Activated CD4-positive, alpha-beta T cell treated with anti-CD3 and anti-CD28 coated beads for 36 hours (primary cell): ENCODE data around the gene DOCK11. TPM values are rescaled to one million over a fixed set of nuclear protein-coding genes. Genes with fewer than 3 reads are reported as not detected.
"Not testable (repeated sequence)": the region's sequence is repeated elsewhere in the genome, so short reads cannot be mapped to it uniquely, and the experiment has no call there.

ENCODE experiments used
- ATAC-seq: fragments of 200-7000 bp; cut with Tn5 transposase; one replicate; pipeline ENCODE4 v1.10.0; 2021; ENCODE audit warnings: mild to moderate bottlenecking, moderate library complexity
- CTCF ChIA-PET: fragments of 350-600 bp; sonication (Branson Sonifier 250); formaldehyde crosslinking; loops from one replicate; lab custom pipeline; 2021; ENCODE audit warnings: antibody characterized with exemption; lab: Charles Lee
- POLR2A ChIA-PET: fragments of 350-600 bp; sonication (Branson Sonifier 250); formaldehyde crosslinking; loops from one replicate; lab custom pipeline; 2021; ENCODE audit warnings: antibody characterized with exemption, inconsistent platforms; lab: Charles Lee
- DNase-seq: peaks from one replicate; pipeline ENCODE4 v3.0.0-alpha.2; 2020
- H3K27ac Mint-ChIP-seq: one replicate; pipeline ENCODE4 v1.8.0; 2021; ENCODE audit warnings: mixed read lengths
- H3K27me3 Mint-ChIP-seq: one replicate; pipeline ENCODE4 v1.8.0; 2021; ENCODE audit warnings: mixed read lengths
- H3K36me3 Mint-ChIP-seq: one replicate; pipeline ENCODE4 v1.8.0; 2021; ENCODE audit warnings: low read depth, mixed read lengths
- H3K4me1 Mint-ChIP-seq: one replicate; pipeline ENCODE4 v1.8.0; 2021; ENCODE audit warnings: mixed read lengths
- H3K4me3 Mint-ChIP-seq: one replicate; pipeline ENCODE4 v1.8.0; 2021; ENCODE audit warnings: mild to moderate bottlenecking, moderate library complexity, mixed read lengths
- H3K9me3 Mint-ChIP-seq: one replicate; pipeline ENCODE4 v1.8.0; 2021; ENCODE audit warnings: low read depth, mixed read lengths
- intact Hi-C, 2 experiments: fragments of 100-400 bp; cut with DNase I in 1 of 2; cut with micrococcal nuclease in 1 of 2; formaldehyde crosslinking; loops; one replicate each; pipeline versions ENCODE4 v1.14.2 to v1.15.1; 2022 to 2024; cut with DNase I, micrococcal nuclease
- total RNA-seq, 2 experiments: library from RNA; stranded (reverse); gene quantifications; one replicate each; pipeline ENCODE4 v1.2.3, GENCODE V29; 2021

The DOCK11 gene
- total RNA-seq, 2 experiments from 2014 or later: 37.2 to 47.3 TPM

GRCh38 chrX:118571836-118572235 lies 76.2 kb downstream of the DOCK11 start:
- H3K9me3 Mint-ChIP-seq: no peaks in the 10 kb centered on the region
- H3K27ac Mint-ChIP-seq: no peak overlapping the region
- H3K4me3 Mint-ChIP-seq: no peak overlapping the region
- H3K4me1 Mint-ChIP-seq: peaks cover 17% of the 10 kb centered on the region
- DNase-seq (no peak), ATAC-seq (no peak)
- intact Hi-C loops: no loop called here
- H3K36me3 Mint-ChIP-seq: peaks cover 20% of the 10 kb centered on the region
- POLR2A ChIA-PET: no interaction called here
- no peaks in the 10 kb centered on the region for H3K27me3 Mint-ChIP-seq
- CTCF ChIA-PET: no interaction called here

GRCh38 chrX:118574666-118575065 lies 79.1 kb downstream of the DOCK11 start:
- no peaks in the 10 kb centered on the region for H3K9me3 Mint-ChIP-seq
- peaks cover 9% of the 10 kb centered on the region for H3K4me1 Mint-ChIP-seq
- ATAC-seq (no peak), DNase-seq (no peak)
- peaks cover 19% of the 10 kb centered on the region for H3K36me3 Mint-ChIP-seq
- H3K27me3 Mint-ChIP-seq: no peaks in the 10 kb centered on the region
- H3K27ac Mint-ChIP-seq: no peak overlapping the region
- CTCF ChIA-PET: interaction anchor here (1.3 kb wide), 1 partner anchor 27 kb away, joined by 4 read pairs; no protein-coding TSS in a partner anchor
- no peak overlapping the region for H3K4me3 Mint-ChIP-seq
- POLR2A ChIA-PET: no interaction called here
- intact Hi-C loops: no loop called here

GRCh38 chrX:118577041-118577440 lies 81.4 kb downstream of the DOCK11 start:
- H3K27me3 Mint-ChIP-seq: no peaks in the 10 kb centered on the region
- H3K4me3 Mint-ChIP-seq: no peak overlapping the region
- CTCF ChIA-PET: no interaction called here
- H3K36me3 Mint-ChIP-seq: peaks cover 18% of the 10 kb centered on the region
- ATAC-seq (no peak), DNase-seq (no peak)
- no peaks in the 10 kb centered on the region for H3K9me3 Mint-ChIP-seq
- POLR2A ChIA-PET: no interaction called here
- H3K27ac Mint-ChIP-seq: no peak overlapping the region
- no peaks in the 10 kb centered on the region for H3K4me1 Mint-ChIP-seq
- intact Hi-C loops: no loop called here

- CTCF ChIA-PET: no interaction called here
- POLR2A ChIA-PET: interaction anchor here (0.6 kb wide), 1 partner anchor 40 kb away, joined by 3 read pairs; no protein-coding TSS in a partner anchor
Observed at GRCh38 chrX:118579417-118579816, 83.8 kb downstream of the DOCK11 start.

GRCh38 chrX:118582926-118583325 lies 87.3 kb downstream of the DOCK11 start:
- POLR2A ChIA-PET, DNase-seq, H3K27me3 Mint-ChIP-seq, H3K9me3 Mint-ChIP-seq, ATAC-seq, H3K27ac Mint-ChIP-seq, H3K4me3 Mint-ChIP-seq, intact Hi-C loops, CTCF ChIA-PET, H3K4me1 Mint-ChIP-seq: not testable (repeated sequence)
- peaks cover 26% of the 10 kb centered on the region for H3K36me3 Mint-ChIP-seq

More at GRCh38 chrX:118579417-118579816, 83.8 kb downstream of the DOCK11 start:
- Mint-ChIP-seq H3K27ac (no peak overlapping the region), H3K27me3 (no peaks in the 10 kb centered on the region), H3K4me3 (no peak overlapping the region), H3K9me3 (no peaks in the 10 kb centered on the region), H3K36me3 (peaks cover 25% of the 10 kb centered on the region), H3K4me1 (no peaks in the 10 kb centered on the region)
- intact Hi-C loops: no loop called here
- DNase-seq (no peak), ATAC-seq (no peak)

GRCh38 chrX:118583781-118584180 lies 88.2 kb downstream of the DOCK11 start:
- ChIA-PET CTCF (no interaction called here), POLR2A (no interaction called here)
- intact Hi-C loops: no loop called here
- Mint-ChIP-seq H3K36me3 (peaks cover 25% of the 10 kb centered on the region), H3K27ac (no peak overlapping the region), H3K9me3 (no peaks in the 10 kb centered on the region), H3K27me3 (no peaks in the 10 kb centered on the region), H3K4me1 (peaks cover 6% of the 10 kb centered on the region), H3K4me3 (no peak overlapping the region)
- DNase-seq: no peak
- ATAC-seq: no peak

- Mint-ChIP-seq H3K27me3 (no peaks in the 10 kb centered on the region), H3K27ac (no peak overlapping the region), H3K36me3 (peaks cover 24% of the 10 kb centered on the region), H3K4me3 (no peak overlapping the region), H3K4me1 (peaks cover 10% of the 10 kb centered on the region), H3K9me3 (no peaks in the 10 kb centered on the region)
- DNase-seq (no peak), ATAC-seq (no peak)
- CTCF ChIA-PET: no interaction called here
- POLR2A ChIA-PET: no interaction called here
- intact Hi-C loops: no loop called here
Observed at GRCh38 chrX:118585296-118585695, 89.7 kb downstream of the DOCK11 start.

GRCh38 chrX:118586206-118586605 lies 90.6 kb downstream of the DOCK11 start:
- CTCF ChIA-PET, ATAC-seq, H3K27me3 Mint-ChIP-seq, intact Hi-C loops, POLR2A ChIA-PET, DNase-seq, H3K4me3 Mint-ChIP-seq, H3K9me3 Mint-ChIP-seq: not testable (repeated sequence)
- Mint-ChIP-seq H3K27ac (peak overlapping the region; percentile 55), H3K36me3 (peaks cover 23% of the 10 kb centered on the region), H3K4me1 (peaks cover 12% of the 10 kb centered on the region)

GRCh38 chrX:118588715-118589114 lies 93.1 kb downstream of the DOCK11 start:
- Mint-ChIP-seq H3K27ac (no peak overlapping the region), H3K27me3 (no peaks in the 10 kb centered on the region), H3K4me1 (peaks cover 24% of the 10 kb centered on the region), H3K4me3 (no peak overlapping the region), H3K9me3 (no peaks in the 10 kb centered on the region), H3K36me3 (peaks cover 18% of the 10 kb centered on the region)
- intact Hi-C loops: no loop called here
- DNase-seq (no peak), ATAC-seq (no peak)
- CTCF ChIA-PET: interaction anchor here (1.4 to 1.6 kb wide), 2 partner anchors 12 to 13 kb away, joined by 5 to 7 read pairs; no protein-coding TSS in a partner anchor
- POLR2A ChIA-PET: no interaction called here

- H3K4me1 Mint-ChIP-seq: peaks cover 29% of the 10 kb centered on the region
- H3K27me3 Mint-ChIP-seq: no peaks in the 10 kb centered on the region
- peaks cover 22% of the 10 kb centered on the region for H3K36me3 Mint-ChIP-seq
- H3K9me3 Mint-ChIP-seq: no peaks in the 10 kb centered on the region
- H3K27ac Mint-ChIP-seq: no peak overlapping the region
- ChIA-PET CTCF (interaction anchor here (1.2 to 1.4 kb wide), 2 partner anchors 11 to 130 kb away, joined by 3 to 7 read pairs; no protein-coding TSS in a partner anchor), POLR2A (no interaction called here)
- DNase-seq (no peak), ATAC-seq (peak; percentile 53)
- intact Hi-C loops: no loop called here
- no peak overlapping the region for H3K4me3 Mint-ChIP-seq
Observed at GRCh38 chrX:118589227-118589626, 93.6 kb downstream of the DOCK11 start.

GRCh38 chrX:118593407-118593806 lies 97.8 kb downstream of the DOCK11 start:
- Mint-ChIP-seq H3K27me3 (no peaks in the 10 kb centered on the region), H3K4me3 (no peak overlapping the region), H3K27ac (peak overlapping the region; percentile 79), H3K9me3 (no peaks in the 10 kb centered on the region), H3K4me1 (peaks cover 42% of the 10 kb centered on the region), H3K36me3 (peaks cover 24% of the 10 kb centered on the region)
- ChIA-PET CTCF (interaction anchor here (0.8 to 1.2 kb wide), 3 partner anchors 8 to 307 kb away, joined by 3 to 4 read pairs (median 3); no protein-coding TSS in a partner anchor), POLR2A (no interaction called here)
- DNase-seq (no peak), ATAC-seq (no peak)
- intact Hi-C loops: no loop called here

- ChIA-PET CTCF (interaction anchor here (1.2 kb wide), 1 partner anchor 135 kb away, joined by 3 read pairs; no protein-coding TSS in a partner anchor), POLR2A (no interaction called here)
- no peak for DNase-seq
- Mint-ChIP-seq H3K27ac (peak overlapping the region; percentile 74), H3K27me3 (no peaks in the 10 kb centered on the region), H3K9me3 (no peaks in the 10 kb centered on the region), H3K4me3 (no peak overlapping the region), H3K4me1 (peaks cover 37% of the 10 kb centered on the region), H3K36me3 (peaks cover 28% of the 10 kb centered on the region)
- no peak for ATAC-seq
- intact Hi-C loops: no loop called here
Observed at GRCh38 chrX:118594697-118595420, 99.2 kb downstream of the DOCK11 start.
